HepG2 (cell line): ENCODE data around the gene CD302.

Experiments
- SAFB2 ChIP-seq: sonication (generic); formaldehyde crosslinking; IDR thresholded peaks from 2 replicates; pipeline ENCODE4 v1.5.1; 2020; ENCODE audit warnings: missing genetic modification reagents, low read depth, mild to moderate bottlenecking, borderline replicate concordance
- YY1 ChIP-seq: IDR thresholded peaks from 2 replicates; pipeline ENCODE4 v1.6.1; 2011; ENCODE audit warnings: low read length, low read depth, moderate library complexity, mild to moderate bottlenecking; ENCODE audit not compliant: insufficient read depth, insufficient replicate concordance
- ZKSCAN1 ChIP-seq: fragments of 150-350 bp; IDR thresholded peaks from 2 replicates; pipeline ENCODE4 v1.6.1; 2014; ENCODE audit warnings: low read length
- ZNF160 ChIP-seq: sonication (generic); formaldehyde crosslinking; IDR thresholded peaks from 2 replicates; pipeline ENCODE4 v1.8.0; 2022; ENCODE audit warnings: mild to moderate bottlenecking, inconsistent platforms, missing genetic modification reagents
- ZNF207 ChIP-seq: fragments of 450-650 bp; IDR thresholded peaks from 2 replicates; pipeline ENCODE4 v1.6.1; 2016; ENCODE audit warnings: antibody characterized with exemption, borderline replicate concordance
- TF ChIP-seq, protein P1 (sequence below): IDR thresholded peaks from 2 replicates; pipeline ENCODE4 v1.6.1; 2016; ENCODE audit warnings: low read depth, borderline replicate concordance
- TF ChIP-seq, protein P2 (sequence below): sonication (generic); formaldehyde crosslinking; IDR thresholded peaks from 2 replicates; pipeline ENCODE4 v1.5.0; 2020; ENCODE audit warnings: mild to moderate bottlenecking, missing genetic modification reagents, moderate library complexity
- TF ChIP-seq, protein P3 (sequence below): sonication (generic); formaldehyde crosslinking; IDR thresholded peaks from 2 replicates; pipeline ENCODE4 v1.9.0; 2021; ENCODE audit warnings: missing genetic modification reagents, borderline replicate concordance

DNA sequence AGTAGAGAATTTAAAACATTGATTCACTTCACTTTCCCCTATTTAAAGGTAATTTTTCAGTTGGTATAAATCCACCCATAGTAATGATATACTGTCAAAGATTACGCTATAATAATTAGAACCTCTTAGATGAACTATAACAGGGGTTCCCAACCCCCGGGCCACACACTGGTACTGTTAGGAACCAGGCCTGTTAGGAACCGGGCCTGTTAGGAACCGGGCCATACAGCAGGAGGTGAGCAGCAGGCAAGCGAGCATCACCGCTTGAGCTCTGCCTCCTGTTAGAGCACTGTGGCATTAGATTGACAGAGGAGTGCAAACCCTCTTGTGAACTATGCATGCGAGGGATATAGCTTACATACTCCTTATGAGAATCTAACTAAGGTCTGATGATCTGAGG, 34.0 kb upstream of the CD302 start:
- TF ChIP-seq, protein P1, sequence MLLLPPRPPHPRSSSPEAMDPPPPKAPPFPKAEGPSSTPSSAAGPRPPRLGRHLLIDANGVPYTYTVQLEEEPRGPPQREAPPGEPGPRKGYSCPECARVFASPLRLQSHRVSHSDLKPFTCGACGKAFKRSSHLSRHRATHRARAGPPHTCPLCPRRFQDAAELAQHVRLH (CRISPR knock-in tag): no peak
- no peak for TF ChIP-seq YY1
- TF ChIP-seq, protein P2, sequence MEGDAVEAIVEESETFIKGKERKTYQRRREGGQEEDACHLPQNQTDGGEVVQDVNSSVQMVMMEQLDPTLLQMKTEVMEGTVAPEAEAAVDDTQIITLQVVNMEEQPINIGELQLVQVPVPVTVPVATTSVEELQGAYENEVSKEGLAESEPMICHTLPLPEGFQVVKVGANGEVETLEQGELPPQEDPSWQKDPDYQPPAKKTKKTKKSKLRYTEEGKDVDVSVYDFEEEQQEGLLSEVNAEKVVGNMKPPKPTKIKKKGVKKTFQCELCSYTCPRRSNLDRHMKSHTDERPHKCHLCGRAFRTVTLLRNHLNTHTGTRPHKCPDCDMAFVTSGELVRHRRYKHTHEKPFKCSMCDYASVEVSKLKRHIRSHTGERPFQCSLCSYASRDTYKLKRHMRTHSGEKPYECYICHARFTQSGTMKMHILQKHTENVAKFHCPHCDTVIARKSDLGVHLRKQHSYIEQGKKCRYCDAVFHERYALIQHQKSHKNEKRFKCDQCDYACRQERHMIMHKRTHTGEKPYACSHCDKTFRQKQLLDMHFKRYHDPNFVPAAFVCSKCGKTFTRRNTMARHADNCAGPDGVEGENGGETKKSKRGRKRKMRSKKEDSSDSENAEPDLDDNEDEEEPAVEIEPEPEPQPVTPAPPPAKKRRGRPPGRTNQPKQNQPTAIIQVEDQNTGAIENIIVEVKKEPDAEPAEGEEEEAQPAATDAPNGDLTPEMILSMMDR (CRISPR knock-in tag): no peak
- no peak for TF ChIP-seq SAFB2 (CRISPR knock-in tag)
- no peak for TF ChIP-seq ZKSCAN1
- TF ChIP-seq ZNF160 (CRISPR knock-in tag): no peak
- TF ChIP-seq, protein P3, sequence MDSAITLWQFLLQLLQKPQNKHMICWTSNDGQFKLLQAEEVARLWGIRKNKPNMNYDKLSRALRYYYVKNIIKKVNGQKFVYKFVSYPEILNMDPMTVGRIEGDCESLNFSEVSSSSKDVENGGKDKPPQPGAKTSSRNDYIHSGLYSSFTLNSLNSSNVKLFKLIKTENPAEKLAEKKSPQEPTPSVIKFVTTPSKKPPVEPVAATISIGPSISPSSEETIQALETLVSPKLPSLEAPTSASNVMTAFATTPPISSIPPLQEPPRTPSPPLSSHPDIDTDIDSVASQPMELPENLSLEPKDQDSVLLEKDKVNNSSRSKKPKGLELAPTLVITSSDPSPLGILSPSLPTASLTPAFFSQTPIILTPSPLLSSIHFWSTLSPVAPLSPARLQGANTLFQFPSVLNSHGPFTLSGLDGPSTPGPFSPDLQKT: no peak
- TF ChIP-seq ZNF207: no peak
